Measurements from ENCODE around the gene ULK1.

Gene ULK1

GRCh38 chr12:131892711-131893604 is 1.5 kb upstream of the ULK1 start:
- no peak for DNase-seq (ENCODE audit: low read depth)

GRCh38 chr12:131893605-131894312 is 663 bp upstream of the ULK1 start:
- DNase-seq (ENCODE audit: low read depth), result no peak

GRCh38 chr12:131894981-131895639 is 688 bp downstream of the ULK1 start:
- DNase-seq (ENCODE audit: low read depth), result no peak

GRCh38 chr12:131895640-131896079 is 1.2 kb downstream of the ULK1 start:
- no peak for DNase-seq (ENCODE audit: low read depth)

- peak; percentile 58 for DNase-seq (ENCODE audit: low read depth)
These were observed 1.8 kb downstream of the ULK1 start for GRCh38 chr12:131896080-131896810.

GRCh38 chr12:131896811-131897270 is 2.4 kb downstream of the ULK1 start:
- no peak for DNase-seq (ENCODE audit: low read depth)

- DNase-seq (ENCODE audit: low read depth), result no peak
These were observed 2.9 kb downstream of the ULK1 start for GRCh38 chr12:131897276-131897675.

- no peak for DNase-seq (ENCODE audit: low read depth)
These were observed 3.5 kb downstream of the ULK1 start for GRCh38 chr12:131897875-131898274.

GRCh38 chr12:131900397-131900796 is 6.0 kb downstream of the ULK1 start:
- DNase-seq (ENCODE audit: low read depth), result no peak

GRCh38 chr12:131901431-131902331 is 7.3 kb downstream of the ULK1 start:
- DNase-seq (ENCODE audit: low read depth), result no peak

- no peak for DNase-seq (ENCODE audit: low read depth)
These were observed 8.2 kb downstream of the ULK1 start for GRCh38 chr12:131902332-131903241.

GRCh38 chr12:131903270-131904255 is 9.1 kb downstream of the ULK1 start:
- no peak for DNase-seq (ENCODE audit: low read depth)

GRCh38 chr12:131904346-131904745 is 9.9 kb downstream of the ULK1 start:
- no peak for DNase-seq (ENCODE audit: low read depth)

- DNase-seq (ENCODE audit: low read depth), result no peak
These were observed 10.7 kb downstream of the ULK1 start for GRCh38 chr12:131905081-131905629.

- DNase-seq (ENCODE audit: low read depth), result no peak
These were observed 11.2 kb downstream of the ULK1 start for GRCh38 chr12:131905630-131906091.

GRCh38 chr12:131907379-131908091 is 13.1 kb downstream of the ULK1 start:
- no peak for DNase-seq (ENCODE audit: low read depth)

Measured in activated T-helper 9 cell treated with anti-CD3 and anti-CD28 coated beads, Interleukin-2, amount 50 U/mL, for 16 hours (primary cell).